Endothelial cell of umbilical vein (primary cell): ENCODE results near the gene PERM1. TPM values are rescaled to one million over a fixed set of nuclear protein-coding genes. Genes with fewer than 3 reads are reported as not detected.

Experiments
- BruUV-seq: library from RNA; stranded (reverse); fragments of 400-500 nt; replicated peaks from 2 replicates; lab custom pipeline; 2021; lab: Mats Ljungman, UMichigan
- CTCF ChIA-PET: fragments of 300-600, 350-600 bp; sonication (Branson Sonifier 250); formaldehyde crosslinking; loops from one replicate; lab custom pipeline; 2021; ENCODE audit warnings: antibody characterized with exemption, inconsistent platforms; lab: Charles Lee
- POLR2A ChIA-PET: fragments of 300-600, 350-600 bp; sonication (Branson Sonifier 250); formaldehyde crosslinking; loops from one replicate; lab custom pipeline; 2021; ENCODE audit warnings: antibody characterized with exemption, inconsistent platforms; lab: Charles Lee
- DNase-seq: peaks from one replicate; pipeline ENCODE4 v3.0.0-alpha.2; 2011; ENCODE audit warnings: low read depth, low spot score
- FAIRE-seq: peaks from 2 replicates; lab custom pipeline; 2011; peaks lifted over from hg19 to GRCh38; lab: Jason Lieb, UNC
- H2AFZ ChIP-seq: 2 replicates; pipeline ENCODE4 v1.6.0; 2012; ENCODE audit warnings: low read depth, low read length, control low read depth, inconsistent platforms
- H3K27ac ChIP-seq: 2 replicates; pipeline ENCODE4 v1.5.1; 2011; ENCODE audit warnings: low read depth, mild to moderate bottlenecking, control low read depth, low read length, moderate library complexity; ENCODE audit not compliant: insufficient read depth
- H3K27me3 ChIP-seq, 2 experiments: 2 replicates each; pipeline versions ENCODE4 v1.6.0 to v1.6.1; 2011; ENCODE audit warnings: low read length in 2 of 2, mixed read lengths in 1 of 2; ENCODE audit not compliant: control insufficient read depth in 2 of 2, insufficient read depth in 2 of 2
- H3K36me3 ChIP-seq, 2 experiments: 2 replicates in 1 of 2; 3 replicates in 1 of 2; pipeline ENCODE4 v1.5.1; 2011; ENCODE audit warnings: low read length in 2 of 2, mild to moderate bottlenecking in 1 of 2, moderate library complexity in 1 of 2; ENCODE audit not compliant: control insufficient read depth in 2 of 2, insufficient read depth in 2 of 2; ENCODE audit errors: extremely low read depth in 1 of 2
- H3K4me1 ChIP-seq: 3 replicates; pipeline ENCODE4 v1.5.1; 2011; ENCODE audit warnings: mild to moderate bottlenecking, low read length; ENCODE audit not compliant: control insufficient read depth, insufficient read depth; ENCODE audit errors: extremely low read depth
- H3K4me2 ChIP-seq: 2 replicates; pipeline ENCODE4 v1.6.1; 2011; ENCODE audit warnings: low read length, control low read depth, mixed read lengths; ENCODE audit not compliant: insufficient read depth
- H3K4me3 ChIP-seq, 3 experiments: fragments of 200-600 bp in 1 of 3; sonication (generic), shearing (Covaris generic) in 1 of 3; replicated peaks in 1 of 3; 2 replicates each; pipeline ENCODE4 v1.5.1; 2011 to 2016; ENCODE audit warnings: control low read depth in 3 of 3, low read length in 3 of 3, mild to moderate bottlenecking in 2 of 3, inconsistent platforms in 1 of 3, low read depth in 1 of 3, moderate library complexity in 1 of 3; ENCODE audit not compliant: insufficient read depth in 1 of 3
- H3K79me2 ChIP-seq: 2 replicates; pipeline ENCODE4 v1.6.0; 2012; ENCODE audit warnings: low read length, inconsistent platforms; ENCODE audit not compliant: control insufficient read depth, insufficient read depth
- H3K9ac ChIP-seq: replicated peaks from 2 replicates; pipeline ENCODE3; 2011; ENCODE audit warnings: low read length, control low read depth; ENCODE audit not compliant: insufficient read depth; ENCODE audit errors: extremely low read depth
- H3K9me1 ChIP-seq: replicated peaks from 3 replicates; pipeline ENCODE4 v1.6.0; 2011; ENCODE audit warnings: mild to moderate bottlenecking, low read length; ENCODE audit not compliant: control insufficient read depth, insufficient read depth; ENCODE audit errors: extremely low read depth
- H3K9me3 ChIP-seq: replicated peaks from 2 replicates; pipeline ENCODE4 v1.5.1; 2012; ENCODE audit warnings: low read length, inconsistent platforms; ENCODE audit not compliant: control insufficient read depth, insufficient read depth
- H4K20me1 ChIP-seq: replicated peaks from 2 replicates; pipeline ENCODE3; 2011; ENCODE audit warnings: mild to moderate bottlenecking, low read length; ENCODE audit not compliant: control insufficient read depth, insufficient read depth; ENCODE audit errors: extremely low read depth
- CTCF ChIP-seq, 2 donors: IDR thresholded peaks; 1 replicate in 1 of 2; 2 replicates in 1 of 2; pipeline ENCODE4 v1.5.1; 2011; ENCODE audit warnings: low read length in 2 of 2, mild to moderate bottlenecking in 2 of 2, moderate library complexity in 2 of 2, control low read depth in 1 of 2, inconsistent platforms in 1 of 2, low read depth in 1 of 2; ENCODE audit not compliant: insufficient read depth in 1 of 2; ENCODE audit errors: extremely low read depth in 1 of 2
- EZH2 ChIP-seq: IDR thresholded peaks from 2 replicates; pipeline ENCODE4 v1.6.1; 2012; ENCODE audit warnings: borderline replicate concordance, low read depth, mild to moderate bottlenecking, moderate library complexity, low read length, inconsistent platforms; ENCODE audit not compliant: severe bottlenecking
- FOS ChIP-seq: IDR thresholded peaks from 2 replicates; pipeline ENCODE4 v1.6.1; 2011; ENCODE audit warnings: mild to moderate bottlenecking, low read length, moderate library complexity, borderline replicate concordance; ENCODE audit not compliant: insufficient read depth
- GATA2 ChIP-seq: IDR thresholded peaks from 2 replicates; pipeline ENCODE4 v1.7.0; 2011; ENCODE audit warnings: low read depth, mild to moderate bottlenecking, moderate library complexity, mixed read lengths, low read length; ENCODE audit not compliant: insufficient read length, insufficient read depth
- JUN ChIP-seq: IDR thresholded peaks from 2 replicates; pipeline ENCODE4 v1.6.1; 2011; ENCODE audit warnings: borderline replicate concordance, low read depth; ENCODE audit not compliant: insufficient read length, insufficient read depth
- MAX ChIP-seq: IDR thresholded peaks from 2 replicates; pipeline ENCODE4 v1.6.1; 2011; ENCODE audit not compliant: insufficient read depth, insufficient read length
- MYC ChIP-seq: IDR thresholded peaks from one replicate; pipeline ENCODE4 v1.6.1; 2011; ENCODE audit warnings: mild to moderate bottlenecking, low read depth, low read length
- POLR2A ChIP-seq: IDR thresholded peaks from 2 replicates; pipeline ENCODE4 v1.6.1; 2012; ENCODE audit warnings: low read depth, mild to moderate bottlenecking, control low read depth, low read length
- POLR2AphosphoS5 ChIP-seq: IDR thresholded peaks from 2 replicates; pipeline ENCODE4 v1.6.1; 2012; ENCODE audit warnings: low read depth, mild to moderate bottlenecking, control low read depth, low read length, moderate library complexity; ENCODE audit not compliant: insufficient read depth
- dilution Hi-C: fragments of 300-500 bp; cut with MboI; formaldehyde crosslinking; loops from one replicate; pipeline ENCODE4 v1.15.0; 2019; ENCODE audit warnings: low sequenced_read_pairs; ENCODE audit not compliant: extremely low pct_ligation_motif_present
- intact Hi-C: fragments of 100-400 bp; cut with micrococcal nuclease; formaldehyde crosslinking; loops from one replicate; pipeline ENCODE4 v1.10.0; 2022
- polyA plus RNA-seq, 4 experiments: library from polyadenylated mRNA; depleted of rRNA in 3 of 4; stranded (reverse) in 3 of 4; unstranded in 1 of 4; fragments of >200 nt; gene quantifications; 2 replicates each; pipeline versions ENCODE4 v1.2.1 to v1.2.3, GENCODE V29; 2011 to 2012; ENCODE audit warnings: missing spikeins in 1 of 4
- total RNA-seq: library from RNA; stranded (reverse); gene quantifications from 2 replicates; pipeline ENCODE4 v1.2.3, GENCODE V29; 2021

PERM1 gene
- total and polyA plus RNA-seq, 2 donors (not counting 3 experiments of a cell fraction or from before 2014, with no cell fraction given), result not detected

- intact Hi-C loops, result loop anchor here (2.0 kb wide), 1 partner anchor 132 kb away; the partner anchor contains the start of gene C1orf159
- Histone ChIP-seq H3K36me3 (no peaks in the 10 kb centered on the region), H3K27me3 (peaks cover 2 to 3% of the 10 kb centered on the region in 2 experiments), H3K4me2 (no peak overlapping the region), H3K9me3 (no peaks in the 10 kb centered on the region), H3K9ac (no peak overlapping the region), H3K9me1 (no peaks in the 10 kb centered on the region), H3K4me1 (no peaks in the 10 kb centered on the region), H2AFZ (no peak overlapping the region), H3K79me2 (no peaks in the 10 kb centered on the region), H3K4me3 (no peak overlapping the region), H3K27ac (no peak overlapping the region), H4K20me1 (no peaks in the 10 kb centered on the region)
- ChIA-PET POLR2A (no interaction called here), CTCF (interaction anchor here (0.8 to 5.1 kb wide), 23 partner anchors 9 to 308 kb away, joined by 3 to 77 read pairs (median 5); partner anchors contain the start of genes HES4, ISG15, NOC2L and PLEKHN1)
- no peak for DNase-seq
- no peak for FAIRE-seq
- dilution Hi-C loops, result no loop called here
- no TSS peak for BruUV-seq
- TF ChIP-seq CTCF (IDR thresholded peaks at IDR 0.05; ENCODE audit: extremely low read depth in 1 of 2, insufficient read depth in 1 of 2, low read depth in 1 of 2, low read length in 2 of 2), result no peak
- TF ChIP-seq MAX, result no peak
- no peak for TF ChIP-seq FOS
- no peak for TF ChIP-seq GATA2
- TF ChIP-seq EZH2, result no peak
- no peak for TF ChIP-seq JUN
- TF ChIP-seq POLR2A, result no peak
- no peak for TF ChIP-seq POLR2AphosphoS5
- no peak for TF ChIP-seq MYC
Observed at GRCh38 chr1:985126-985525, 3.2 kb upstream of the PERM1 start.
